Fibroblast of mammary gland (primary cell): Measurements from ENCODE around the gene DCP1A.
A peak's percentile ranks its signal among the peaks of the same experiment; 100 is the strongest.

ENCODE experiments used
- DNase-seq: peaks from one replicate; pipeline ENCODE4 v3.0.0-alpha.2; 2010; ENCODE audit warnings: low read depth
- H3K4me3 ChIP-seq: 2 replicates; pipeline ENCODE4 v1.5.1; 2011; ENCODE audit warnings: low read depth, mild to moderate bottlenecking, low read length, moderate library complexity; ENCODE audit not compliant: control insufficient read depth
- TF ChIP-seq, protein P1 (sequence below): conservative IDR thresholded peaks from 2 replicates; pipeline ENCODE4 v1.5.1; 2011; ENCODE audit warnings: low read depth, low read length, inconsistent platforms; ENCODE audit not compliant: control insufficient read depth, insufficient read depth

The DCP1A gene

DNA sequence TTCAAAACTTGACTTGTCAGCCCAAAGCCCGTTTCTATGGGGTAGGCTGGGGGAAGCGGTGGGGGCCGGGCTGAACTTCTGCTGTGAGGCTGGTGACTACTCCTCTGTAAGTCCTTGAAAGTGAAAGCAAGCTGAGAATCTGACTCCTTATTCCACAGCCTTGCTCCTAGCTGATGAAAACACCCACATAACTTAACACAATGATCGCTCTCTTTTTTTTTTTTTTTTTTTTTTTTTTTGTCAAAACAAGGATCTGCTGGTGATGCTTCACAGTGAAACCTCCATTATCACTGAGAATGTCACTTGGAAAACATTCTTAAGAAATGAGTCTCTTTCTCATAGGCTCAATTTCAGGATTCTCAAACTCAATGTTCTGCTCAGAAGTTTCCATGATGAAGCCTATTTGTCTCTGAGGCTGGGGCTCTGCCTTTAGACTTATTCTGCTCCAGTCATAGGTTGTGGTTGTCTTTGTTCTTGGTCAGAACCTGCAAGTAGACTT, 60.2 kb downstream of the DCP1A start:
- no peak overlapping the region for H3K4me3 ChIP-seq
- TF ChIP-seq, protein P1, sequence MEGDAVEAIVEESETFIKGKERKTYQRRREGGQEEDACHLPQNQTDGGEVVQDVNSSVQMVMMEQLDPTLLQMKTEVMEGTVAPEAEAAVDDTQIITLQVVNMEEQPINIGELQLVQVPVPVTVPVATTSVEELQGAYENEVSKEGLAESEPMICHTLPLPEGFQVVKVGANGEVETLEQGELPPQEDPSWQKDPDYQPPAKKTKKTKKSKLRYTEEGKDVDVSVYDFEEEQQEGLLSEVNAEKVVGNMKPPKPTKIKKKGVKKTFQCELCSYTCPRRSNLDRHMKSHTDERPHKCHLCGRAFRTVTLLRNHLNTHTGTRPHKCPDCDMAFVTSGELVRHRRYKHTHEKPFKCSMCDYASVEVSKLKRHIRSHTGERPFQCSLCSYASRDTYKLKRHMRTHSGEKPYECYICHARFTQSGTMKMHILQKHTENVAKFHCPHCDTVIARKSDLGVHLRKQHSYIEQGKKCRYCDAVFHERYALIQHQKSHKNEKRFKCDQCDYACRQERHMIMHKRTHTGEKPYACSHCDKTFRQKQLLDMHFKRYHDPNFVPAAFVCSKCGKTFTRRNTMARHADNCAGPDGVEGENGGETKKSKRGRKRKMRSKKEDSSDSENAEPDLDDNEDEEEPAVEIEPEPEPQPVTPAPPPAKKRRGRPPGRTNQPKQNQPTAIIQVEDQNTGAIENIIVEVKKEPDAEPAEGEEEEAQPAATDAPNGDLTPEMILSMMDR = no peak
- peak; percentile 21 for DNase-seq

DNA sequence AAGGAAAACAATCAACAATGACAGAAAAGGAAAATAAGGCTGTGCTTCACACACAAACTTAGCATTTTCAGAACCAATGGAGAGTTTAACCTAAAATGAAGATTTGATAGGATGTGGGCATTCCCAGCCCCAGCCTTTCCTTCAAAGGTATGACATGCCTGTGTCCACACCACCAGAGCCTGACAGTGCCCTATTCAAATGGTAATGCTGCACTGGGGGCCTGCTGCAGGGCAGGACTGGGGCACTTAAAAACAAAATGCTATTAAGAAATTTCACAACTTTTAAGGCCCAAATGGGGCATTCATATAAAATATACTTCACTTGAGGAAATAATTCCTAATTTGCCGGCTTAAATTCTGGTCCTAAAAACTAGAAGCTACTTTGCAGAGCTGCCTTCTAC, 60.6 kb downstream of the DCP1A start:
- no peak for DNase-seq
- TF ChIP-seq, protein P1 = no peak
- H3K4me3 ChIP-seq = no peak overlapping the region

DNA sequence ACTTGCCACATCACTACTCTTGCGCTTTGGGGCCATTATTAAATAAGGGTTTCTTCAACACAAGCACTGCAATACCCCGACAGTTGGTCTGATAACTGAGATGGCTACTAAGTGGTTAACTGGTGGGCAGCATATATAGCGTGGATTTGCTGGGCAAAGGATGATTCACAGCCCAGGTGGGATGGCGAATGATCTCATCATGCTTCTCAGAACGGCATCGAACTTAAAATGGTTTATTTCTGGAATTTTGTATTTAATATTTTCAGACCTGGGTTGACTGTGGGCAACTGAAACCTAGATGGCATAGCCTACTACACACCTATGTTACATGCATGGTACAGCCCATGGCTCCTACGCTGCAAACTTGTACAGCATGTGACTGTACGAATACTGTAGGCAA, 64.8 kb downstream of the DCP1A start:
- no peak for DNase-seq
- TF ChIP-seq, protein P1 = no peak
- no peak overlapping the region for H3K4me3 ChIP-seq

DNA sequence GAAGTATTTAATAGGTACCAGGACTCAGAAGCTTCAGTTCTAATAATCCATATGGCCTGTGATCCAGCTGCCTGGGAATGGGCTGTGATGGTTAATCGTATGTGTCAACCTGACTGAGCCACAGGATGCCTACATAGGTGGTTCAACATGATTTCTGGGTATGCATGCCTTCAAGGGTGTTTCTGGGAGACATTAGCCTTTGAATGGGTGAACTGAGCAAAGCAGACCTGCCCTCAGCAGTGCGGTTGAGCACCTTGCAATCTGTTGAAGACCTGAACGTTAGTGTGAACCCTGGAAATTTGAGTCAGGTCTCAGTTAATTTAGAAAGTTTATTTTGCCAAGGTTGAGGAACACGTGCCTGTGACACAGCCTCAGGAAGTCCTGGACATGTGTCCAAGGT, 68.7 kb downstream of the DCP1A start:
- H3K4me3 ChIP-seq = no peak overlapping the region
- no peak for DNase-seq
- TF ChIP-seq, protein P1 = no peak

DNA sequence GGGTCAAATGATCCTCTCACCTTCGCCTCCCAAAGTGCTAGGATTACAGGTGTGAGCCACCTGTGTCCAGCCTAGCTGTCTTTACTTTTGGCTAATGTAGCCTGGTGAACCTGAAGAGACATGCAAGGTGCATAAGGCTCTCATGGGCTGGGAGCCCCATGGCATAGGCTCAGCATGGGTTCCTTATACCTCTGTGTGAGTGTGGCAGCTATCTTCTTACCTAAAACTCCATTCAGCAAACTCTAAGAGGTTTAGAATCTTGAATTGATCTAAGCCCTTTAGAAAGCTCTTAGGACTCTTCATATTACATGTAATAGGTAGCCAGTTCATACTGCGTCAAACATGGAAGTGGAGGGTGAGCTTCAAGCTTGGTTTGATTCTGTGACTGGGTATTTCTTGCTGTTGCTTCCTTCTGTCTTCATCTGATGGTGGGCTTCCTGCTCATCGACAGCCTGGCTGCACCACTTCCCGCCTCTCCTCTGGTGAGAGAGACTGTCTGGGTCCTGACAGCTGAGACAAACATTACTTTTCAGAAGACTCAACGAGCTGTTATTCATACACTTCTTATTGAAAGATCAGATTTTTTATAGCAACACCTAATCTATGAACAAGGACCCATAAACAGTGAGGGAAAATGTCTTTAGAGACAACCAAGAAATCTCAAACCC, 72.3 kb downstream of the DCP1A start:
- TF ChIP-seq, protein P1 = no peak
- H3K4me3 ChIP-seq = no peak overlapping the region

DNA sequence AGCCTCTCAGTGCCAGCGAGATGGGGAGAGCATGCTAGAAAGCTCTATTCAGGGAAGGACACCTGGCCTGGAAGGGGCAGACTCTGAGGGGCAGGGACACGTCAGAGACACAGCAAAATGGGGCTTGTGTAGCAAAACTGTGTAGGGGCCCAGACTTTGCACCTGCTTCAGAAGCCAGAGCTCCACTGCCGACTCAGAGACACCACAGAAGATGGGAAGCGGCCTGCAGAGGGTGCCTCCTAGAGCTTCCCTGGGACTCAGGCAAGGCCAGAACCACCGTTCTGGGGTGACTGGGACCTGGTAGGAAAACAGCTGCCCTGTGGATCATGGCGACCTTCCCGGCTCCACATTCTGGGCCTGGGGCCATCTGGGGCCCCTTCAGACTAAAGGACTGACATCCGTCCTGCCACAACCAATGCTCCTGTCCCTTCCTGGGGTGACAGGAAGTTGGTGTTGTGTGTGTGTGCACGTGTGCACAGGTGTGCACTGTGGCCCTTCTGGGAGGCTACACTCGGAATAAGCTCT, 74.1 kb downstream of the DCP1A start:
- H3K4me3 ChIP-seq = no peak overlapping the region
- TF ChIP-seq, protein P1 = no peak
- no peak for DNase-seq

More for the DNA sequence above, 72.3 kb downstream of the DCP1A start:
- DNase-seq = no peak
